CD4-positive, alpha-beta T cell treated with Interleukin-4 for 1 hour (primary cell): Measurements from ENCODE around the gene CASP3.
"Not testable (repeated sequence)": the region's sequence is repeated elsewhere in the genome, so short reads cannot be mapped to it uniquely, and the experiment has no call there.

ENCODE experiments used
- DNase-seq, 2 donors: peaks; one replicate each; pipeline ENCODE4 v3.0.0-alpha.2; 2020 to 2022

Gene CASP3

DNA sequence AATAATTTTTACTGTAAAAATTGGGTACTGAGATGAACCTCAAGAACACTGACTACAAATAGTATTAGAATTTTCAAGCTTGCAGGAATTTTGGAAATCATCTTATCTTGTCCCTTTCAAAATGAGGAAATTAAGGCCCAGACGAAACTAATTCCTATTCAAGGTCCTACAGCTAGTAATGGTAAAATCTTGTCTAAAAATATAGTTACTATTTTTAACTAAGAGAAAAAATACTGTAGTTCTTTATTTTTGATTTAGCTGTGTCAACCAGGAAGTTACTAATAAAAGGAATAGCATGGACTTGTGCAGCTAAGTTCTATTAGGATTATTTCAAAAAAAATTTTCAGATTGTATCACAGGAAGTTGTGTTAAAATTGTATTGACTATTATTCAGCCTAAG is 13.0 kb upstream of the CASP3 start:
- no peak for DNase-seq

DNA sequence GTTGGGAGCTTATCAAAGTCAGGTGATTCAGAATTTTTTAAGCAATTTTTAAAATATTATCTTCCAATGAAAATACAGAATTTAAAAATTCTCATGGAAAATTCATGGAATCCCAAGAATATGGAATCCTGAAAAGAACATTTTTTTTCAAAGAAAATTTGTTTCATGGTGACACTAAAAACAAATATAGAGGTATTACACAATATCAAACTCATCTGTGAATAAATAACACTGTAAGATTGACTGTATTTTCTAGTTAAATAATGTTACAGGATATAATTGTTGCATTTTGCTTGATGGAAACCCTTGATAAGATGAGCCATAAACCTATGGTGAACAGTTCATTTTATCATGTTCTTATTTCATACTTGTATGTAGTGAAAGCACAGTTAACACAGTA is 11.7 kb upstream of the CASP3 start:
- no peak for DNase-seq

DNA sequence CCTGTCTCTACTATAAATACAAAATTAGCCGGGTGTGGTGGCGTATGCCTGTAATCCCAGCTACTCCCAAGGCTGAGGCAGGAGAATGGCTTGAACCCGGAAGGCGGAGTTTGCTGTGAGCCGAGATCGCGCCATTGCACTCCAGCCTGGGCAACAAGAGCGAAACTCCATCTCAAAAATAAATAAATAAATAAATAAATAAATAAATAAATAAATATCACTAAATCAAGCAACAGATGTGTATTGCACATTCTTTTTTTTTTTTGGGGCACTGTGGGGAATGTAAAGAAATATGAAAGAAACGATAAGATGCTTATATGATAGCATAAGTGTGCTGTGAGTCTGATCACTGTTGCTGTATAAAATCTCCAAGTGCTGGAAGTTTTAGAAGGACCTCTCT is 8.6 kb upstream of the CASP3 start:
- not testable (repeated sequence) for DNase-seq

- DNase-seq, result no peak
Observed at GRCh38 chr4:184657144-184657543, 7.9 kb upstream of the CASP3 start.

DNA sequence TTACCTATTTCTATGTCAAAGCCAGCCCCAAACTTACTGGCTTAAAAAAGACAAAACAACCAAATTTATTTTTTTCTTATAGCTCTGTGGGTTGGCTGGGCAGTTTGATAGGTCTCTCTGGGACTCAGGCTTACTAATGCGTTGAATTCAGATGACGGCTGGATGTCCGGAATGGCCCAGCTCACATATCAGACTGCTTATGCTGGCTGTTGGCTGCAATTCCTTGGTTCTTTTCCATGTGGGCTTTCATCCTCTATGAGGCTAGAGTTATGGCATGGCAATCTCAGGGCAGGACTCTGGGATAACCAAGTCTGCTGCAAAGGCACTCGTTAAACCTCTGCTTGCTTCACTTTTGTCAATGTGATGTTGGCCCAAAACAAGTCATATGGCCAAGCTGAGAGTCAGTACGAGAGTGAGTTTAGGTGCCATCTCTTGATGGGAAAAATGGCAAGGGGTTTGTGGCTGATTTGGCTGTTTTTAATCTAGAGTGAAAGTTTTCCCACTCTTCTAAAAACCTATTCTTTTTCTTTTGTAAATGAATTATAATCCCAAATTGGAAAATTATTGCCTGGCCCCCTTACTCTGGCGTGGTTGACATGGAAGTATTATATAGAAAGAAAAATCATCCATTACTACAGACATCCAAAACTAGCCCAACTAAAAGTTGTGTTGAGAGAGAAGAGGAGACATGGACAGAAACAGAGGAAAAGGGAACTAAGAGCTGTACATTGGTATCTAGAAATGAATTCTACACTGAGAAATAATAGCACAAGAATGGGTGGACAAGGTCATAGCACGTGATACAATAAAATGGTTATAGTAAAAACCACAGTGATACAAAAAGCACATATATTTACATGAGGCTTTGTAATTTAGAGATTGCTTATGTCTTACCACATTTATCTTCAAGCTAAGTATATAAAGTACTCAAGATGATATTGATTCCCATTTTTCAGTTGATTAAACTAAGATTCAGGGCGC is 6.9 kb upstream of the CASP3 start:
- DNase-seq, result no peak

DNA sequence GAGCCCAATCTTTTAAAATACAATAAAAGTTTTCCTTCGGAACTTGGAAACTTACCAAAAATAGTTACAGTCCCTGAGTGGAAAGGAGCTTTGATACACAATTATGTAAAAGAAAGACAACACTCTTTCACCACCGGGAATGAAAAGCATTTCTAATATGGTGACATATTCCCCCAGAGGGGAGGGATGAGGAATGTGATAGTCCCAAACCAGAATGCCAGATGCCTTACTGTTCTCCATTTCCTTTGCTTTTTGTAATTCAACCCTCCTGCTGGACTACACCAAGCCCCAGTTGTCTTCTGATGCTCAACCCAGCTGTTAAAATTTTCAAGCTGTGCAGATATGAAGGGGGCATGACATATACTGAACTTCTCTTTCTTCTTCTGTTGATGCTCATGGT is 4.4 kb upstream of the CASP3 start:
- DNase-seq, result no peak

GRCh38 chr4:184652681-184653080 is 3.4 kb upstream of the CASP3 start:
- not testable (repeated sequence) for DNase-seq

DNA sequence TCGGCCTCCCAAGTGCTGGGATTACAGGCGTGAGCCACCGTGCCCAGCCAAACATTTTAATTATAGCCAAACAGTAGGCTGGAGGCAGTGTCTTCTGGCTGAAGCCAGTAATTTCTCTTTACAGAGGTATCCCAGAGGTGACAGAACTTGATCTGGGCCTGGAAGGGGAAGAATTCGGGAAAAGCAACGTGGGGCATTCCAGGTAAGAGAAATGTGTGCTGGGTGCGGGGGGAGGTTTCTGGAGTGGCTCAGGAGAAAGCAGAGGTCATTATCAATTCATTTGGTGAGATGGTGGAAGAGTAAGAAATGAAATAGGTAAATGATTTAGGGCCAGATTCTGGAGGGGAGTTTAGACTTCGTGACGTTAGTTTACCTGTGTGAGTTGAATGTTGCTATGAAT is 2.7 kb upstream of the CASP3 start:
- no peak for DNase-seq

- DNase-seq, result peak in 1 of 2 donors; percentile 22
Observed at GRCh38 chr4:184649971-184650855, 966 bp upstream of the CASP3 start.

DNA sequence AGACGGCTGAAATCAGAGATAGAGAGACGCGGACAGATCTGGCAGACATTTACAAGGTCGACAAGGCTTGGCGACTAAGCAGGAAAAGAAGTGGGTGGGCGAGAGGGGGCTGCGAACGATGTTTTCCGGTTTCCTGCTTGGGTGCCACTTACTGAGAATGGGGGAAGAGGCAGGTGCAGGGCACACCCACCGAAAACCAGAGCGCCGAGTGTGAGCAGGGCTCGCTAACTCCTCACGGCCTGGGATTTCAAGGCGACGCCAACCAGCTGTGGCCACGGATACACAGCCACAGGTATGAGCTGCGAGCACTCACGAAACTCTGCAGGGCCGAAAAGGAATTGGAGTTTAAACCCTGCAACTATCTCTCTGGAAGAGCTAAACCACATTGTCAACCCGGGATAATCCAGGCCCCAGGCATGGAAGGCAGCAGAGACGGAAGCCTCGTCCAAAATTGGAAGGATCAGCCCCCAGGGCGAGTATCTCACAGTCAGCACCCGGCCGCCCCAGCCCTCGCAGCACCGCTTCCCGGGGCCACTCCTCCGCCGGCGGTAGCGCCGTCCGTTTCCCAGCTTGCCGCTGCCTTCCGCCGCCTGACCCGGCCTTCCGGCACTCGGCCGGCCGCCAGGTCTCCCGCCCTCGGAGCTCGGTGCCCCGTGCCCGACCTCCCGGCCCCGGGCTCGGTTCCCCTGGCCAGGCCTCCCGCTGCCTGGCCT is 778 bp downstream of the CASP3 start:
- DNase-seq, result peak; percentile 44 to 48

DNA sequence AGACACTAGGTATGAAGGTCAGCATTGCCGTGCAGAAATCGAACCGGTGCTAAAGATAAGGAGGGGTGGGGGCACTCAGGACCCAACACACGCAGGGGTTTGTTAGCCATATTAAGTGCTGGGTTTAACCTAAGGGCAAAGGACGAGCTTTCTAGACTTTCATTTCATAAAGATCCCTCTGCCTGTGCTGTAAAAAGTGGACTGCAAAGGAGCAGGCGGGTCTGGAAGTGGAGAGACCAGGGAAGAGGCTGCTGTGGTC is 1.3 kb downstream of the CASP3 start:
- no peak for DNase-seq

- no peak for DNase-seq
Observed at GRCh38 chr4:184647266-184648053, 1.8 kb downstream of the CASP3 start.

DNA sequence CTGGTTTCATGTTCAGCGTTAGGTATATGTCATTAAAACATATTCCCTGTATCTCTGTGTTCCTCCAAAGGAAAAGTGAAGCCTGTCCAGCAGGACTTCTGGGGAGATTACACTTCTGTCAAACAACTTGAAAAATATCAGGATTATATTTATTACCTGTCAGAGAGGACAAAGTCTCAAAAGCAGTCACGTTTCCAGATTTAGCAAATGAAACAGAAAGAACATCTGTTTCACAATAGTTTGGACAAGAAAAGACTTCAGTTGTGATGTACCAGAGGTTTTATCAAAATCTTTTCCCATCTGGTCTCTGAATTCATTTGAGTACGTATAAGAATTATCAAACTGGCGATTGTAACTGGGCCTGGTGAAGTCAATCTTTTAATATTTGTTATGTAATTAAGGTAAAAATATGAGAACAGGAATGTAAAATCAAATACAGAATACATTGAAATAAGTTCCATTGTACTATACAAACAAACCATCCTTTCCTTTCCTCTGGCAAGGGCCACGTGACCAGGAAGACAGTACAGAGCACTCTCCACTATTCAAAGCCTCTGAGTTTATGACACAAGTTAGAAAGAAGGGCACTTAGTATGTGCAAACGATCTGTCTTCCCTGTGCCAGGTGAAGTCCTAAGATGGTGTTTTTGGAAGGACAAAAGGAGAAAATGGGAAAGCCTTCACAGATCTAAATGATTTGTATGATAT is 3.2 kb downstream of the CASP3 start:
- no peak for DNase-seq

- DNase-seq, result no peak
Observed at GRCh38 chr4:184644553-184645307, 4.5 kb downstream of the CASP3 start.

DNA sequence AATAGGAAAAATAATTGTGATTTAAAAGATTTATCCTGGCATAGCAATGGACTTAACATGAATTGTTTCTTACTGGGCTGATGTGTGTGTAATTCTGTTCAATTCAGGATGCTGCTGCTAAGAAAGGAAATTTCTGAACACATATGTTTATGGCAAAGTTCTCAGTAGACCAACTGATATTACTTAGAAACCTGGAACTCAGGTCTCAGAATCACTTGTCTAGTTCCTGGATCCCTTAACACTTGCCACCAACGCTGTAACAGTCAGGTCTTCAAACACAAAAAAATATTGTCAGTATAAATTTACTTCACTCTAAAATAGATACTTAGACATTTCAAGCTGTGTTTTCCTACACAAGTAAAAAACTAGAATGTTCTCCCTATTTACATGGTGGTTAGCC is 5.5 kb downstream of the CASP3 start:
- no peak for DNase-seq

DNA sequence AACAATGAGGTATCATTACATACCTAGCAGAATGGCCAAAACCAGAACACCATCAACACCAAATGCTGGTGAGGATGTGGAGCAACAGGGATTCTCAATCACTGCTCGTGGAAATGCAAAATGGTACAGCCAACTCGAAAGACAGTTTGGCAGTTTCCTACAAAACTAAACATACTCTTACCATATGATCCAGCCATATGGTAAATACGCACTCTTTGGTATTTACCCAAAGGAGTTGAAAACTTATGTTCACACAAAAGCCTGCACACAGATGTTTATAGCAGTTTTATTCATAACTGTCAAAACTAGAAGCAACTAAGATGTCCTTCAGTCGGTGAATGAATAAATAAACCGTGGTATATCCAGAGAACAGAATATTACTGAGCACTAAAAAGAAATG is 7.8 kb downstream of the CASP3 start:
- DNase-seq, result no peak

GRCh38 chr4:184641022-184641421 is 8.2 kb downstream of the CASP3 start:
- DNase-seq, result no peak

- DNase-seq, result no peak
Observed at GRCh38 chr4:184636897-184637296, 12.3 kb downstream of the CASP3 start.

GRCh38 chr4:184636144-184636543 is 13.1 kb downstream of the CASP3 start:
- no peak for DNase-seq

GRCh38 chr4:184635381-184635780 is 13.9 kb downstream of the CASP3 start:
- no peak for DNase-seq

DNA sequence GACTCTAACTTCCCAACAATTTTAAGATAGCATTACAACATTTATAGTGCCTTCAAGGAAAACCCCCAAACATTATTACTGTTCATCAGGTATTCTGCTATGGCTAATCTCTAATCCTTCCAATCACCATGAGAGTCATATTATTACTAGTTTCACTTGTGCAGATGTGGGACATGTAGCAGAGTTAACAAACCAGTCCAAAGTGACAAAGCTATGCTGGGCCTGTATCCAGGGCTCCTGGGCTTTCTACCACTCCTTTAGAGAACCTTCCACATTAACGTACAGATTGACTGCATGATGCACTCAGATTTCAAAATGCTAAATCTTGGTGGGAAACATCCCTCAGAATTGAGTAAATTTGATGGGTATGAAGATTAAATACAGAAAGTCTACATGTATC is 16.4 kb downstream of the CASP3 start:
- no peak for DNase-seq
